SJCRH30 (cell line): ENCODE data around the gene NXT1. TPM values are rescaled to one million over a fixed set of nuclear protein-coding genes. Genes with fewer than 3 reads are reported as not detected.
A peak's percentile ranks its signal among the peaks of the same experiment; 100 is the strongest.
"Not testable (repeated sequence)": the region's sequence is repeated elsewhere in the genome, so short reads cannot be mapped to it uniquely, and the experiment has no call there.

Experiments
- DNase-seq, 2 experiments: peaks; one replicate each; pipeline ENCODE4 v3.0.0-alpha.2; 2015 to 2020
- H3K27ac ChIP-seq: fragments of 250-450 bp; sonication (Bioruptor Pico); 2 replicates; pipeline ENCODE4 v1.5.1; 2020; ENCODE audit warnings: mild to moderate bottlenecking, moderate library complexity
- H3K27me3 ChIP-seq: fragments of 250-450 bp; sonication (Bioruptor Pico); 2 replicates; pipeline ENCODE4 v1.5.1; 2020; ENCODE audit warnings: mild to moderate bottlenecking, moderate library complexity
- H3K36me3 ChIP-seq: fragments of 250-450 bp; sonication (Bioruptor Pico); 2 replicates; pipeline ENCODE4 v1.5.1; 2020; ENCODE audit warnings: mild to moderate bottlenecking, moderate library complexity
- H3K4me1 ChIP-seq: fragments of 250-450 bp; sonication (Bioruptor Pico); 2 replicates; pipeline ENCODE4 v1.5.1; 2020; ENCODE audit warnings: mild to moderate bottlenecking, moderate library complexity
- H3K4me3 ChIP-seq: fragments of 250-450 bp; sonication (Bioruptor Pico); 2 replicates; pipeline ENCODE4 v1.5.1; 2020; ENCODE audit warnings: mild to moderate bottlenecking, moderate library complexity
- H3K9me3 ChIP-seq: fragments of 250-450 bp; sonication (Bioruptor Pico); replicated peaks from 2 replicates; pipeline ENCODE4 v1.5.1; 2020; ENCODE audit warnings: mild to moderate bottlenecking, moderate library complexity
- total RNA-seq: library from RNA; depleted of rRNA; stranded (reverse); fragments of >200 nt; shearing (Covaris generic); gene quantifications from 2 replicates; pipeline ENCODE4 v1.2.3, GENCODE V29; 2014; rRNA removed

The NXT1 gene
- 85.9 and 90.7 TPM in 2 replicates for total RNA-seq

DNA sequence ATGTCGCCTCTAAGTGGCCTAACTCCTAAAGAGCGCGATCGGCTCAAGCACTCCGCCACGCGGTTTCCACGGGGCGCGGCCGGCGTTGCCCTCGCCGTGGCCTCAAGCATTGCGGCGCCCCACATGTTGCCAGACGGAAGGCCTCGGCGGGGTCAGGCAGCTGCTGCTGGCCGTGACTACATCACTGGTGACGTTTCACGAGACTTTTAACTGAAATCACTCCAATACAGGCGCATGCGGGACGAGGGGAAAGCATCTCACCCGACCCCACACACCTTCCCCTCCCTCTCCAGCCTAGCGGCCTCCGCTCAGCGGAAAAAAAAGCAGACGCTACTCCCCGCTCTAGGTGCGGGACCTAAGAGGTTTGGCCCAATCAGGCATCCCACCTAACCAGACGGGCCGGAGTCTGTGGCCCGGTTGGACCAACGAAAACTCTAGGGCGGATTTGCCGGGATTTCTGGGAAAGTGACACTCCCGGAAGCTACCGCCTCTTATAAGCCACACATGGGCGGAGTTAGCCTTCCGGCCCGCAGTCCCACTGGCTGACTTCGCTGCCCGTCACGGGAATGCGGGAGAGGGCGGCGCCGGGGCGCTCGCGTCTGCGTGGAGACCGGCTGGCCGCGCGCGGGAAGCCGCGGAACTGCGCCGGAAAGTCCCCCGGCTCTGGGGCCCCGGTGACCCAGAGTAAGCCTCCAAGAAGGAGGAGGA lies at the start of gene NXT1:
NXT1 (plus strand) TSS at position 596 of the 708 bp plus-strand sequence. CDS start 3,251 bp downstream, outside the sequence.
- peaks cover 10% of the 10 kb centered on the region; the same call in 1 of the 2 replicates for H3K4me1 ChIP-seq

DNA sequence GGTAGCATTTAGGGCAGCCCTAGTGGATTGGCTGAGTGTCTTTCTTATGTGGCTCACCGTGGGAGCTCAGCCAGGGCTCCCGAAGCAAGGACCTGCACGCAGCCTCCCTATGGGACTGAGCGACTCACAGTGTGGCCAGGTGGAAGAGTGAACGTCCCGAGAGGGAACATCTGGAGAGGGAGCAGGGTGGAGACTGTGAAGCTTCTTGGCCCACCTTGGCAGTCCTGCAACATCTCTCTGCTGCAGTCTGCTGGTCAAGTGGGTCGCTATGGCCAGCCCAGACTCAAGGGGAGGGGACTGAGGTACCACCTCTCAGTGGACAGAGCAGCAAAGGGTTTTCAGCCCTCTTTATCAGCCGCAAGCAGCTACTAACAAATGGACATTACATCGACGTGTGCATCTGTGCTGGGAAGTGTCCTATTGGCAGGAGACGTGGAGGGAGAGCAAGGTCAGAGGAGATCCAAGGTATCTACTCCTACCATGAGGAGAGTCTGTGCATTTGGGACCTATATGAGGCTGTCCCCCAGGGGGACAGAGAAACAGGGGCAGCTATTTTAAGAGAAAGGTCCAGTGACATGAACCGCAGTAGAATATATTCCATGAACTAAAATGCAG lies 49.0 kb upstream of the NXT1 start:
- no peaks in the 10 kb centered on the region for H3K27me3 ChIP-seq
- no peak for DNase-seq
- peaks cover 20% of the 10 kb centered on the region for H3K4me1 ChIP-seq
- no peak overlapping the region for H3K27ac ChIP-seq
- H3K36me3 ChIP-seq: no peaks in the 10 kb centered on the region
- H3K9me3 ChIP-seq: no peaks in the 10 kb centered on the region
- H3K4me3 ChIP-seq: no peak overlapping the region

More for the DNA sequence above, at the start of gene NXT1:
- no peaks in the 10 kb centered on the region for H3K27me3 ChIP-seq
- H3K27ac ChIP-seq: peak within 1 kb of the TSS; percentile 96
- peaks cover 13% of the 10 kb centered on the region for H3K36me3 ChIP-seq
- no peaks in the 10 kb centered on the region for H3K9me3 ChIP-seq
- DNase-seq: peak; percentile 97 to 99
- peak within 1 kb of the TSS; percentile 92 for H3K4me3 ChIP-seq

DNA sequence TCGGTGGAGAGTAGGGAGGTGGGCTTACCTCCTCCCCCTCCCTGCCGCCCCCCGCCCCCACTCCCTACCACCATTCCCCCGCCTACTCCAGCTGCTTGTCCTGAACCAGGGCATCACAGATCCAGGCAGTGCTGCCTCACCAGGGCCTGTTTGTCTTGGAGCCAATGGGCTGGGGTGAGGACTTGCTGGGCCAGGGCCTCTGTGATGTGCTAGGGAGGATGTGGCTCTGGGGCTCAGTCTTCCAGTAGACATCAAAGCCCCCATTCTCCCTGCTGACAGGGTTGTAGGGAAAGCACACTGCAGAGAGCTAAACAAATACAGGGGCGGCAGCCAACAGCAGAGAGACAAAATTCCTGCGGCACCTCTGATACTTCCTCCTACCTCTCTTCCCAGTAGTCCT lies 48.2 kb upstream of the NXT1 start:
- H3K4me3 ChIP-seq: no peak overlapping the region
- no peaks in the 10 kb centered on the region for H3K36me3 ChIP-seq
- H3K27ac ChIP-seq: no peak overlapping the region
- no peaks in the 10 kb centered on the region for H3K9me3 ChIP-seq
- DNase-seq: no peak
- H3K4me1 ChIP-seq: peaks cover 12% of the 10 kb centered on the region
- H3K27me3 ChIP-seq: no peaks in the 10 kb centered on the region

DNA sequence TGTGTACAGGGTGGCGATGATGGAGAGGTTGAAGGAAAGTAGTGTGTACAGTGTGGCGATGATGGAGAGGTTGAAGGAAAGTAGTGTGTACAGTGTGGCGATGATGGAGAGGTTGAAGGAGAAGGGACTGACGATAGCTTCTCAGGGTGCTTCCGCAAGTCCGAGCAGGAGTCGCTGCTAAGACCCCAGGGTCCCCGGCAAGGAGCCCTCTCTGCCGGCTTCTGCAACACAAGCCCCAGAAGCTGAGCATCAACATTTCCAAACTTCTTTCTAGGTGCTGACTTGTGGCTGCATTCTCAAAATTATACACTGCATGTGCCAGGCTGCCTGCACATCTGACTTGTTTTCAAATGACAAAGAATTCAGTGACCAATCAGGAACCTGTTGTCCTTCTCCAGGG lies 47.8 kb upstream of the NXT1 start:
- Histone ChIP-seq H3K9me3 (no peaks in the 10 kb centered on the region), H3K4me3 (no peak overlapping the region), H3K4me1 (peaks cover 8% of the 10 kb centered on the region), H3K36me3 (no peaks in the 10 kb centered on the region), H3K27me3 (no peaks in the 10 kb centered on the region), H3K27ac (no peak overlapping the region)
- no peak for DNase-seq

- Histone ChIP-seq H3K4me3 (no peak overlapping the region), H3K9me3 (no peaks in the 10 kb centered on the region), H3K36me3 (no peaks in the 10 kb centered on the region), H3K4me1 (peaks cover 5% of the 10 kb centered on the region), H3K27me3 (no peaks in the 10 kb centered on the region), H3K27ac (no peak overlapping the region)
- DNase-seq: no peak
Measured at GRCh38 chr20:23303325-23304102, 47.1 kb upstream of the NXT1 start.

GRCh38 chr20:23304616-23305015 lies 46.0 kb upstream of the NXT1 start:
- H3K4me3 ChIP-seq: no peak overlapping the region
- no peaks in the 10 kb centered on the region for H3K9me3 ChIP-seq
- DNase-seq: no peak
- H3K27me3 ChIP-seq: no peaks in the 10 kb centered on the region
- no peak overlapping the region for H3K27ac ChIP-seq
- peaks cover under 1% of the 10 kb centered on the region; the same call in 1 of the 2 replicates for H3K4me1 ChIP-seq
- H3K36me3 ChIP-seq: no peaks in the 10 kb centered on the region

DNA sequence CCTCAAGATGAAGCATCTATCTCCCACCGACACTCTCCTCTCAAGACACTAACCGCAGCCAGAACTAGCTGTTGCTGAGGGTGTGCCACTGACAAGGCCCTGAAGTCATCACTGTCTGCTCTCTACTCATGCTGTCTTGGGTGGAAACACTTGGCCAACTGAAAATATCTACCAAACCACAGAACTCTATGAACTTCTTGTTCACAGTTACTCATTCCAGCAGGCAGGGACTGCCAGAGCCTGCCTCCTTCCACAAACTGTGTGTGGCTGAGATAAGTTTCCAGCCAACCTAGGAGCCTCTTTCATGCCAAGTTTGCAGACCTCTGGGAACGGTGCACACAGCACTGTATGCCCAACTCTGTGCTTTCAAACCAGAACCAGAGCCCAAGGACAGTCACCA lies 45.5 kb upstream of the NXT1 start:
- Histone ChIP-seq H3K36me3 (no peaks in the 10 kb centered on the region), H3K9me3 (no peaks in the 10 kb centered on the region), H3K27me3 (no peaks in the 10 kb centered on the region), H3K27ac (no peak overlapping the region), H3K4me3 (no peak overlapping the region), H3K4me1 (no peaks in the 10 kb centered on the region)
- no peak for DNase-seq

- H3K36me3 ChIP-seq, H3K4me3 ChIP-seq, DNase-seq, H3K27ac ChIP-seq, H3K27me3 ChIP-seq, H3K4me1 ChIP-seq, H3K9me3 ChIP-seq: not testable (repeated sequence)
Measured at GRCh38 chr20:23307393-23307792, 43.2 kb upstream of the NXT1 start.

DNA sequence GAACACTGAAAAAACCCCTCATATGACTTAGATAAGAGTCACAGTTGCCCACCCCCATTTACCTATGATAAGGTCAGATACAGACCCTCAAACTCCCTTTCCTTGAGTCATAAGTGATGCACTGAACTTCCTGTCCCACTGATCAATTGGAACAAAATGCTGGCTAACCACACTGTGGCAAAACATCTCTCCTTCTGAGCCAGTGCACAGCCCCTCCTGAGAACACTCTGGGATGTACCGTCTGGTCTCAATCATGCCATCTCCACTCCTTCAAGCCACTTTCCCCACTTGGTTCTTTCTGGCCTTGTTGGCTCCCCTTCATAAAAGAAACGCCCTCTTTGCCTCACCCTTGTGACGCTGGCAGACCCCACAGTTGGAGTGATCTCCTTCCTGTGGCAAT lies 42.6 kb upstream of the NXT1 start:
- H3K9me3 ChIP-seq: no peaks in the 10 kb centered on the region
- H3K27me3 ChIP-seq: no peaks in the 10 kb centered on the region
- no peak overlapping the region for H3K27ac ChIP-seq
- H3K4me3 ChIP-seq: no peak overlapping the region
- H3K4me1 ChIP-seq: no peaks in the 10 kb centered on the region
- DNase-seq: no peak
- H3K36me3 ChIP-seq: no peaks in the 10 kb centered on the region

- Histone ChIP-seq H3K4me3 (no peak overlapping the region), H3K27me3 (no peaks in the 10 kb centered on the region), H3K27ac (no peak overlapping the region), H3K4me1 (no peaks in the 10 kb centered on the region), H3K9me3 (no peaks in the 10 kb centered on the region), H3K36me3 (no peaks in the 10 kb centered on the region)
- DNase-seq: no peak
Measured at GRCh38 chr20:23308908-23309307, 41.7 kb upstream of the NXT1 start.

DNA sequence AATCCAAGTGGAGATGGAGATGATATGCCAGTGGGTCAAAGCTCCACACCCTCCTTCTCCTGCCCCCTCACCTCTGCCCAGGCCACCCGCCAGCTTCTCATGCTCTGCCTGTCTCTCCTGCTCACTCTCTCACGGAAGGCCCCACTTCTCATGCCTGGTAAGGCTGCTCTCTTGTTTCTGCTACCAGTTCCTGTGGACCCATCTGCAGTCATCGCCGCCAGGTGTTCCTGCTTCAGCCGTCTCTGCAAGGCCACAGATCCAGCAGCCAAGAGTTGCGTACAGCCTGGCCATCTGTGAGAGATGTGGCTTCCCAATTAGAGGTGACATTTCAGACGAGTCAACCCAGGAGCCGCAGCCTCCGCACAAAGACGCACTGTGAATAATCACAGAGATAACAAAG lies 40.8 kb upstream of the NXT1 start:
- DNase-seq: no peak
- H3K27ac ChIP-seq: no peak overlapping the region
- no peaks in the 10 kb centered on the region for H3K27me3 ChIP-seq
- no peaks in the 10 kb centered on the region for H3K9me3 ChIP-seq
- H3K36me3 ChIP-seq: no peaks in the 10 kb centered on the region
- no peaks in the 10 kb centered on the region for H3K4me1 ChIP-seq
- H3K4me3 ChIP-seq: no peak overlapping the region

DNA sequence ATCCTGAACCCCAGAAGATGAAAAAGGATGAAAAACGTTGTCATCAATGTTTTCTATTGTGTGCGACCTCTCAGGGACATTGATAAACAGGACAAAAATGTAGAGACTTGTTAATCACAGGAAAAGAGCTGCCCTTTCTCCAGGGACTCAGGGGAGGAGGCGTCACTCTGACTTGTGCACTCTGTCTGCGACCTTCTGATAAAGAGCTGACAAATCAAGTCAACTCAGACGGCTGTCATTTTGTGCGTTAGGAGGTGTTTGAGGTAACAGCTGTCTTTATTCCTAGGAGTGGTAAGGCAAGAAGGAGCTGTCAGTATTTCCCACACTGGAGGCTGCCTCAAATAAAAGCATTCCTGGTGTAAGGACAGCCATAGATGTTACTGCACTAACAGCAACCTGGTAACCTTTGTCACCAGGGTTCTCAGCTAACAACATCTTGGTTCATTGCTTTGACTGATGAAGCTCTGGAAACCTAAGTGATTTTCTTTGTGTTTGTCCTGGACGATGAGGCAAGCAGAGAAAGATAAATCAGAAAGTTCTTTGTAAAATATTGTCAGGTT lies 38.6 kb upstream of the NXT1 start:
- Histone ChIP-seq H3K36me3 (no peaks in the 10 kb centered on the region), H3K4me1 (no peaks in the 10 kb centered on the region), H3K4me3 (no peak overlapping the region), H3K9me3 (no peaks in the 10 kb centered on the region), H3K27me3 (no peaks in the 10 kb centered on the region), H3K27ac (no peak overlapping the region)
- DNase-seq: no peak

- H3K4me3 ChIP-seq: no peak overlapping the region
- no peak overlapping the region for H3K27ac ChIP-seq
- H3K9me3 ChIP-seq: no peaks in the 10 kb centered on the region
- H3K27me3 ChIP-seq: no peaks in the 10 kb centered on the region
- no peaks in the 10 kb centered on the region for H3K4me1 ChIP-seq
- DNase-seq: no peak
- no peaks in the 10 kb centered on the region for H3K36me3 ChIP-seq
Measured at GRCh38 chr20:23313271-23313670, 37.3 kb upstream of the NXT1 start.

- Histone ChIP-seq H3K4me3 (no peak overlapping the region), H3K36me3 (no peaks in the 10 kb centered on the region), H3K4me1 (peaks cover 14% of the 10 kb centered on the region), H3K9me3 (0 out of 2 replicates have a peak, but pooled peaks cover 3% of the 10 kb centered on the region), H3K27me3 (no peaks in the 10 kb centered on the region), H3K27ac (no peak overlapping the region)
- no peak for DNase-seq
Measured at GRCh38 chr20:23314699-23315098, 35.9 kb upstream of the NXT1 start.

DNA sequence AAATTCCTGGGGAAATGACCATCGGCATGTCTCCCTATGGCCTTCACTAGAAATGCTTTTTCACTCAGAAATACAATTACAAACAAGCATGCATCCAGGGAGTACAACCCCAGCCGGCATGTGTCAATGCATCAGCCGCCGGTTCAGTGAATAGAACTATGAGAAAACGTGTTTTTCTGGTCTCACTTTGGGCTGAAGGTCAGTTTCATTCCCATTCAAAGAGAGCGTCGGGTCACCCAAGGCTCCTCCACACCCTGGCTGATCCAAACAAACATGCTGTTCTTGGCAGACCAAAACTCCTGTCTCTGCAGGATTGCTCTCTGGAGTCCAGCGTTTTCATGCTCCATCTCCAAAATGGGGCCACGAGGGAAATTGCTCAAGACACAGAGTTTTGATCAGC lies 35.5 kb upstream of the NXT1 start:
- Histone ChIP-seq H3K9me3 (0 out of 2 replicates have a peak, but pooled peaks cover 3% of the 10 kb centered on the region), H3K36me3 (no peaks in the 10 kb centered on the region), H3K4me1 (peaks cover 16% of the 10 kb centered on the region), H3K27ac (no peak overlapping the region), H3K4me3 (no peak overlapping the region), H3K27me3 (no peaks in the 10 kb centered on the region)
- no peak for DNase-seq
